ENCODE results near the gene TEX22.

The TEX22 gene

DNA sequence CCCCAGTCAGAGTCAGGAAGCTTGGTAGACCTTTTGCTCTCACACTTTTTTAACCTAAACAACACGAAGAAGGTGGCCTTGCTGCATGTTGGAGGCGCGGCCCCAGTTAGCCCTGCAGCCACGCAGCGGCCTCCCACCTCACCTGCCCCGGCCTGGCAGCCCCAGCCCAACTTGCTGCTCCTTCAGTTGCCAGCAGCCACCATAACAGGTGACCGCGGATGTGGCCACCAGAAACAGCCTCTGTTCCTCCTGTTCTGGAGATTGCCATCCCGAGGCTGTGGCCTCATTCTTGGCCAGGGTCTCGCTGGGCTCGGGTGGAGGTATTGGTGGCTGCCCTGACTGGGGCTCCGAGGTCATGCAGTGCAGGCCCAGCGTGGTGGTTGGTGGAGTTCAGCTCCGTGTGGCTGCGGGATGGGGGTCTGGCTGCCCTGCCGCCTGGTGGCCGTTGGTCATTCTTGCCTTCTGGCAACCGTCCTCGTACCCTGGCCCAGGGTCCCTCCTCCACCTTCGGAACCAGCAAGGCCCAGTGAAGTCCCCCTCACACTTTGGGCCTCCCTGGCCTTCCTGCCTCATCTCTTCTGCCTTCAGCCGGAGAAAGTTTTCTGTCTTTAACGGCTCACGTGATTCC, 20.7 kb upstream of the TEX22 start:
- TF ChIP-seq, protein P1, sequence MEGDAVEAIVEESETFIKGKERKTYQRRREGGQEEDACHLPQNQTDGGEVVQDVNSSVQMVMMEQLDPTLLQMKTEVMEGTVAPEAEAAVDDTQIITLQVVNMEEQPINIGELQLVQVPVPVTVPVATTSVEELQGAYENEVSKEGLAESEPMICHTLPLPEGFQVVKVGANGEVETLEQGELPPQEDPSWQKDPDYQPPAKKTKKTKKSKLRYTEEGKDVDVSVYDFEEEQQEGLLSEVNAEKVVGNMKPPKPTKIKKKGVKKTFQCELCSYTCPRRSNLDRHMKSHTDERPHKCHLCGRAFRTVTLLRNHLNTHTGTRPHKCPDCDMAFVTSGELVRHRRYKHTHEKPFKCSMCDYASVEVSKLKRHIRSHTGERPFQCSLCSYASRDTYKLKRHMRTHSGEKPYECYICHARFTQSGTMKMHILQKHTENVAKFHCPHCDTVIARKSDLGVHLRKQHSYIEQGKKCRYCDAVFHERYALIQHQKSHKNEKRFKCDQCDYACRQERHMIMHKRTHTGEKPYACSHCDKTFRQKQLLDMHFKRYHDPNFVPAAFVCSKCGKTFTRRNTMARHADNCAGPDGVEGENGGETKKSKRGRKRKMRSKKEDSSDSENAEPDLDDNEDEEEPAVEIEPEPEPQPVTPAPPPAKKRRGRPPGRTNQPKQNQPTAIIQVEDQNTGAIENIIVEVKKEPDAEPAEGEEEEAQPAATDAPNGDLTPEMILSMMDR (conservative IDR thresholded peaks at IDR 0.05) = no peak
- no peak overlapping the region for H3K27ac ChIP-seq

DNA sequence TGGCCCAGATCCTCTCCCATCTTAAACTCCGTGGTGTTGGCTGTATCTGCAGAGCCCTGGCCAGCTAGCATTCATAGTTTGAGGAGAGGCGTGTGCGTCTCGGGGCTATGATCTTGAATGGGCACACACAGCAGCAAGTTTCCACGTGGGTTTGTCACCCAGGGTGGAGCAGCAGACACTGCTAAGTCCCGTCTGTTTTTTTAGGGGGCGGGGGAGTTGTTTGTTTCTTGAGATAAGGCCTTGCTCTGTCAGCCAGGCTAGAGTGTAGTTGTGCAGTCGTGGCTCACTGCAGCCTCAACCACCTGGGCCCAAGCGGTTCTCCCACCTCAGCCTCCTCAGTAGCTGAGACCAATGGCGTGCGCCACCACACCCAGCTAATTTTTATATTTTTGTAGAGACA, 20.1 kb upstream of the TEX22 start:
- TF ChIP-seq, protein P1 (conservative IDR thresholded peaks at IDR 0.05) = no peak
- H3K27ac ChIP-seq = no peak overlapping the region

DNA sequence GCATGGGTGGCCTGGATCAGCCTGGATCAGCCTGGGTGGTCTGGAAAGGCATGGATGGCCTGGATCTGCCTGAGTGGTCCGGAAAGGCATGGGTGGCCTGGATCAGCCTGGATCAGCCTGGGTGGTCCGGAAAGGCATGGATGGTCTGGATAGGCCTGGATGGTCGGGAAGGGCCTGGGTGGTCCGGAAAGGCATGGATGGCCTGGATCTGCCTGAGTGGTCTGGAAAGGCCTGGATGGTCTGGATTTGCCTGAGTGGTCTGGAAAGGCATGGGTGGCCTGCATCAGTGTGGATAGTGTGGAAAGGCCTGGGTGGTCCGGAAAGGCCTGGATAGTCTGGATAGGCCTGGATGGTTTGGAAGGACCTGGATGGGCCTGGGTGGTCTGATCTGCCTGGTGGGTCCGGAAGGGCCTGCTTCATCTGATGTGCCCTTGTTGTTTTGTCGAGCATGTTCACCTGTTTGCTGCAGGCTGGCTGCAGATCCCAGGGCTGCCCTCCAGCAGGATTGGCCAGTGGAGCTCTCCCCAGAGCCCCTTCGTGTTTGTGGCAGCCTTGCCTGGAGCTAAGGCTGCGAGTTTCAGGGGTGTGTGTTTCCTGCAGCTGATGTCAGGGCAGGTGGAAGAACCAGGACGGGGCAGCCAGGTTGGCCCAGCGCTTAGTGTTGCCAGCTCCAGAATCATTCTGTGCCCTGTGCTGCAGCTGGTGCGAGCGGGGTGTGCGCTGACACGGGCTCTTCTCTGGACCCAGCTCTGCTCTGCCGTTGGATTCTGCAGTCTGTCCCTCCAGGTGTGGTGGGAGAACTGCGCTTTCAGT, 19.3 kb upstream of the TEX22 start:
- no peak overlapping the region for H3K27ac ChIP-seq
- TF ChIP-seq, protein P1 (conservative IDR thresholded peaks at IDR 0.05) = no peak

DNA sequence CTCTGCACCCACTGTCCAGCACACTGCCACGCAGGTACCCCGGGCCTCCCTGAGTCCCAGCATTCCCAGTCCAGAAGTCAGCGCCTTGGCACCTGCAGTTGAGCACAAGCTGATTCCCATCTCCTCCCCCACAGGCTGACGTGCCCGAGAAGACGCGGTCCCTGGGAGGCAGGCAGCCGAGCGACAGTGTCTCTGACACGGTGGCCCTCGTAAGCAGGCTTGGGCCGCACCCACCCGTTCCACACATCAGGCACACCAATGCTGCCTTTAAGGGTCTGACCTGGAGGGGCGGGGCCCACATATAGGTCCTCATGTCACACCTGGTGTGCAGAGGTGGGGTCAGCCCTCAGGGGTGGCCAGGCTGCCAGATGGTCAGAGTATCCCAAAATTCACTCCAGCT, 18.4 kb upstream of the TEX22 start:
- H3K27ac ChIP-seq = no peak overlapping the region
- TF ChIP-seq, protein P1 (conservative IDR thresholded peaks at IDR 0.05) = no peak

DNA sequence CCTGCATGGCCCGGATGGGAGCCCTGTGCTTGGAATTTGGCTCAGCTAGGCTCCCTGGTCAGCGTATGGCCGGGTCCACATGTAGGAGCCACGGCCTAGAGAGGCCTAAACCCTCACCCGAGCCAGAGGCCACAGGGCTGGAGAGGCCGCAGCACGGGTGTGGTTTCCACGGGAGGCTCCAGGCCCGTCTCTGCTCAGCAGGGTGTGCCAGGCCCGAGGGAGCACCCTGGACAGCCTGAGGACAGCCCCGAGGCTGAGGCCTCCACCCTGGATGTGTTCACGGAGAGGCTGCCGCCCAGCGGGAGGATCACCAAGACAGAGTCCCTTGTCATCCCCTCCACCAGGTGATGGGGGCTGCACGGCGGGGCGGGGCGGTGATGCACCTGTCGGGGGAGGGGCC, 17.6 kb upstream of the TEX22 start:
- H3K27ac ChIP-seq = no peak overlapping the region
- TF ChIP-seq, protein P1 (conservative IDR thresholded peaks at IDR 0.05) = no peak

DNA sequence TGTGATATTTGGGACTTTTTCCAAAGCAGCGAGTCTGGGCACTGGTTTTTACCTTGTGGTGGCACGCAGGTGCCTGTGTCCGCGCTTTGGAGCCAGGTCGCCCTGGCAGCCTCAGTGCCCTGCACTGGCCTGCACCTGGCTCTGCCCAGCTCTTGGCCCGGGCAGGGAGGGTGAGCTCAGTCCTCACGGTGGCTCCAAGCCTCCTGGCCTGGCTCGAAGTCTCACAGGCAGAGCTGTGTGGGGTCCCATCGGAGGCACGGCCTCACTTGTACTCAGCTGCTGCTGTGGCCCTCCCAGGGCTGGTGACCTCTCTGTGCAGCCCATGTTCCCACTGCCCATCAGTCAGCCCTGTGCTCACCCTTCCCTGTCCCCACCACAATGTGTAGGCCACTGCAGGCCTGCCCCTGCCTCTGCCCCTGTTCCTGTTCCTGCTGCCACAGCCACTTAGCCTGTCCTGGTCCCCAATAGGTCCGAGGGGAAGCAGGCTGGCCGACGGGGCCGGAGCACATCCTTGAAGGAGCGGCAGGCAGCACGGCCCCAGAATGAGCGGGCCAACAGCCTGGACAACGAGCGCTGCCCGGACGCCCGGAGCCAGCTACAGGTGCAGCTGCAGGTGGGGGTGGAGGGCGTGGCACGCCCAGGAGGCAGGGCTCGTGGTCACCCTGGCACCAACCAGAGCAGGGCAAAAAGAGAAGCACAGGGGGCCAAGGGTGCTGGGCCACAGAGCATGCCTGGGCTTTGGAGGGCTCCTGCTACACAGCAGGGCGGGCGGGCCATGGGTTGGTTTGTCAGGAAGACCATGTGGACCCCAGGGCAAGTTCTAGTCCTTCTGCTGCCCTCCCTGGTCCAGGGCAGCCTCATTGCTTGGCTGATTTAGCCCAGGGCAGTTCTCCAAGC, 16.6 kb upstream of the TEX22 start:
- TF ChIP-seq, protein P1 (conservative IDR thresholded peaks at IDR 0.05) = no peak

More for the DNA sequence above, 16.6 kb upstream of the TEX22 start:
- no peak overlapping the region for H3K27ac ChIP-seq

Data from VCaP (cell line).